HFF-Myc (cell line): Measurements from ENCODE around the gene DDX59.

ENCODE experiments used
- DNase-seq: peaks from one replicate; pipeline ENCODE4 v3.0.0-alpha.2; 2011; ENCODE audit warnings: low read depth; ENCODE audit errors: extremely low read depth
- H3K4me3 ChIP-seq: replicated peaks from 2 replicates; pipeline ENCODE4 v1.5.1; 2011; ENCODE audit warnings: low read depth, mild to moderate bottlenecking, control low read depth, low read length
- TF ChIP-seq, protein P1 (sequence below): IDR thresholded peaks from 2 replicates; pipeline ENCODE4 v1.5.1; 2012; ENCODE audit warnings: mild to moderate bottlenecking, low read depth, low read length, control low read depth; ENCODE audit errors: missing control alignments

The DDX59 gene

DNA sequence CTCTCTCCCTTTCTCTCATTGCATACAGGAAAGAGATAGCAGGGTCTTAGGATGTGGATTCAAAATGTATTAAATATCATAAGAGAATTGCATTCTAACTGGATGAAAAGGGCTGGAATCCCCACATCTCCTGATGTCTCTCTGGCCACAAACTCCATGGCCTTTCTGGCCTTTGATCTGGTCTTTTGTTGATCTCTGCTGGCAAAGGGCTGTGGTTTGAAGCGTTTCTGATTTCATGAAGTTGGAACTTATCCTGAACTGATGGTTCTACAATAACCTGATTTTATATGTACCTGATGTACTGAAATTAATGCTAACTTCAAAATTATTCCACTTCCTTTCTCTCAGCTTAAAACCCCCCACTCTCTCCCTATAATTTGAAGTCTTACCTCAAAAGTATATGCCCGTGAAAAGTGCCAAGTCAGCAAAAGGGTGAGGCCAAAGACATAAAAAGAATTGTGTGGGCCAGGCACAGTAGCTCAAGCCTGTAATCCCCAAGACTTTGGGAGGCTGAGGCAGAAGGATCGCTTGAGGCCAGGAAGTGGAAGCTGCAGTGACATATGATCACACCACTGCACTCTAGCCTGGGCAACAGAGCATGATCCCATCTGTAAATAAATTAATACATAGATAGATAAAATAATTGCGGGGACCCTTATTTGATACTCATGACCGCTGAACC, 42.7 kb downstream of the DDX59 start:
- no peak overlapping the region for H3K4me3 ChIP-seq
- no peak for DNase-seq
- TF ChIP-seq, protein P1, sequence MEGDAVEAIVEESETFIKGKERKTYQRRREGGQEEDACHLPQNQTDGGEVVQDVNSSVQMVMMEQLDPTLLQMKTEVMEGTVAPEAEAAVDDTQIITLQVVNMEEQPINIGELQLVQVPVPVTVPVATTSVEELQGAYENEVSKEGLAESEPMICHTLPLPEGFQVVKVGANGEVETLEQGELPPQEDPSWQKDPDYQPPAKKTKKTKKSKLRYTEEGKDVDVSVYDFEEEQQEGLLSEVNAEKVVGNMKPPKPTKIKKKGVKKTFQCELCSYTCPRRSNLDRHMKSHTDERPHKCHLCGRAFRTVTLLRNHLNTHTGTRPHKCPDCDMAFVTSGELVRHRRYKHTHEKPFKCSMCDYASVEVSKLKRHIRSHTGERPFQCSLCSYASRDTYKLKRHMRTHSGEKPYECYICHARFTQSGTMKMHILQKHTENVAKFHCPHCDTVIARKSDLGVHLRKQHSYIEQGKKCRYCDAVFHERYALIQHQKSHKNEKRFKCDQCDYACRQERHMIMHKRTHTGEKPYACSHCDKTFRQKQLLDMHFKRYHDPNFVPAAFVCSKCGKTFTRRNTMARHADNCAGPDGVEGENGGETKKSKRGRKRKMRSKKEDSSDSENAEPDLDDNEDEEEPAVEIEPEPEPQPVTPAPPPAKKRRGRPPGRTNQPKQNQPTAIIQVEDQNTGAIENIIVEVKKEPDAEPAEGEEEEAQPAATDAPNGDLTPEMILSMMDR: no peak

DNA sequence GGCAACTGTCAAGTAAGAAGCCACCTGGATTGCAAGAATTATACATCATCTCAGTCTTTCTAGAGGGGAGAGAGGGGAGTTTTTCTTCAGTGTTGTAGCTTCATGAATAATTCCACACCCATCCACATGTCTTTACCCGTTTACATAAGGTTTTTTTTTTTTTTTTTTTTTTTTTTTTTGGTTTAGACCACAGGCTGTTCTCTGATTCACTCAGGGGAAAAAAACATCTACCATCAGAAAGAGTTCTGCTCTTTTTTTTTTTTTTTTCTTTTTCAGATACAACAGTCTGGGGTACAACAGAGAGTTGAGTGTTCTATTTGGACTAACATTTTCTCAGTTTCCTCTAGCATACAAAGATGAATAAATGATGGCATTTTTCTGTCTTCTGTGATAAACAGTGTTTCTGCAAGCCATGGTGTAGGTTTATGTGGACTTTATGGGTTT, 44.3 kb downstream of the DDX59 start:
- no peak overlapping the region for H3K4me3 ChIP-seq
- no peak for DNase-seq
- TF ChIP-seq, protein P1: no peak

DNA sequence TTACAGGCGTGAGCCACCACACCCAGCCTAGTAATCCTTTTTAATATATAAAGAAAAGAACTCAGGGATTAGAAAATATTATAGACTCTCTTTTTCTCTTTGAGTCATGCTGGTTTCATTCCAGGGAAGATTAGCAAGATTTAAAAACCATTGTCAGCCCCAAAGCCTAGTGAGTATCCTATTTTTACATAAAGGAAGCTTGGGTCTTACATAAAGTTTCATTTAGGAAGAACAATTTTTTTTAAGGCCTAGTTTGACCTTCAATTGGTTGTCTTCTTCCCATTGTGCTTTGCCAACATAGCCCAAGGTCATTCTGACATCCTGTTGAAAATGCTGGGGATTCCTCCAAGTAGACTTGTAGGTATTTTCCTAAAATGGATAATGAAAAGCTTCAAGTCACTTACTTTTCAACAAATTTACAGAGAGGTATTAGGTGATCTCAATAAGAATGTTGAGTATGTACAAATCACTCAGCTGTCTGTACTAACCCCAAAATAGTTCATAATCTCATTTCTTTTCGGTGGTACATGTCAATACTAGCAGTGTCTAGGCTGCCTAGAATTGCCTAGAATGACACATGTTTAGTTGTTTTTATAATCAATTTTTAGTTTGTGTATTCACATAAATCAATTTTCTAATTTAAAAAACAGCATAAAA, 44.9 kb downstream of the DDX59 start:
- TF ChIP-seq, protein P1: no peak
- no peak overlapping the region for H3K4me3 ChIP-seq
- DNase-seq: no peak

DNA sequence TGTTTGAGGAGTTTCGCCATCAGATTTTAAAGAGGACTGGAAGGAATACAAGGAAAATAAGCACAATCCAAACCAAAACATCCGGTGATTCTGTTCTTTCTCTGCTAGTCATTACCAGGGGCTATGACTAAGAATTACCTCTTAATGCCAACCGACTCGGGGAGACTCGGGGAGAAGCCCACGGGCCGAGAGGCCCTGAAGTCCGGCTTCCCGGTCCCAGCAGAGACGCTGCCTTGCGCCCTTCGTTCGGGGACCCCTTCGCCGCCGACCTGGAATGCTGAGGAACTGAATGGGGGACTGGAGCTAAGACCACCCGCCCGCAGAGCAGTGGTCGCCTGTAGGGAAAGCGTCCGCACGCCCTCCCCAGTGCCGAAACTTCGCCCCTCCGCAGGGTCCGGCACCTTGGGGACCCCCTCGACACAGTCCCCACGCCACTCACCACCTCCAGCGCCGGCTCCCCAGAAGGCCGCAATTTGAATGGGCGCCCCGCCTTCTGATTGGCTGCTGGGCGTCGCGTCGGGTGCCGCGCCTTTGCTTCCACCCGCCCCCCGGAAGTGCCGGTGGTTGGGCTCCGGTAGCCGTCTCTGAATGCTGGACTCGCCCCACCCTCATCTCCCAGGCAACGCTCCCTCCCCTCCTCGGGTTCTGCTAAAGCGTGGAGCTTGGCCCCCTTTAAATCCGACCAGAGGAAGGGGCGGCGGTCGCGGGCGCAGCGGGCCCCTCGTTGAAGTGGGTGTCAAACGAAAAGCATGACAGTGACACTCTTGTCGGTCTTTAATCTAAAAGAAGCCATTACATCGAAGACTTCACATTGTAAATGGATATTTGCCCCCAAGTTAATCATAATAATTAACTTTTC, 49.2 kb downstream of the DDX59 start, which contains the start of gene KIF14:
Gene KIF14 (minus strand): TSS at position 479 of the 859 bp plus-strand sequence. CDS start 2,028 bp downstream, outside the sequence.
- TF ChIP-seq, protein P1: no peak
- H3K4me3 ChIP-seq: peak within 1 kb of the TSS; percentile 78
- peak; percentile 74 for DNase-seq

DNA sequence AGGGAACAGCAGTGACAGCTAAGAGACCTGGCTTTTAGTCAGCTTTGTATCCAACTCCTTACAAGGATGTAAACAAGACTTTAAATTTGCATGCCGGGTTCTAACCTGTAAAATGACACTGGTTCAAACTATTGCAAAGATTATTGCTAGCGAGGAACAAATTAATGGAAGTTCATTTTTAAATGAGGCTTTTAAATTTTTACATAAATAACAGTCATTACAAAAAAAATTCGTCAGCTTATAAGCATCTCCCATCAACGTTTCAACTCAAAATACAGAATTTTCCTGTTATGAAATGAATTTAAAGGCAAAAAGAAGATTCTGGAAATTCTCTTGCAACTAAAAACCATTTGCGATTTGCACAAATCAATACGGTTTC, 49.8 kb downstream of the DDX59 start:
- DNase-seq: no peak
- peak overlapping the region; percentile 78 for H3K4me3 ChIP-seq
- TF ChIP-seq, protein P1: no peak

DNA sequence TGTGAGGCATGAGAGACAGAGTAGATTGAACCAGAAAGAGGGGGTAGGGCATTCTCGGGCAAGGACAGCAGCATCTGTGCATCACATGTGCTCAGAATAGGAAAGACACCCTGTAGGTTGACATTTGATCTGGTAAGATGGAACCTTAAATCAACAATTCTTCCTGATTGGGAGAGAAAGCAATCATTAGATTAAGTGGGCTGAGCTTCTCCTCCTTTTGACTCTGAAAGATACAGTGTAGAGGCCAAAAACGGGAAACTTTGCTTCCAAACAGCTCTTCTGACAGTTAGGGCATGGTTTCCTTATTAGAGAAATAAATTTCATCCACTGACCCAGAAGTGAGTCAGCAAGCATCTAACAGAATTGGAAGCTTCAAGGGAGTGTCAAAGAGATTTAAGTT, 58.9 kb downstream of the DDX59 start:
- TF ChIP-seq, protein P1: no peak
- peak; percentile 85 for DNase-seq
- no peak overlapping the region for H3K4me3 ChIP-seq
